HEK293 (cell line): ENCODE results near the gene FOXO6.

Experiments used
- EGR2 ChIP-seq: fragments of 450-650 bp; formaldehyde crosslinking; IDR thresholded peaks from 2 replicates; pipeline ENCODE4 v1.5.1; 2016; ENCODE audit warnings: low read depth, missing biosample characterization, missing genetic modification characterization
- GLIS1 ChIP-seq: fragments of 450-650 bp; formaldehyde crosslinking; IDR thresholded peaks from 2 replicates; pipeline ENCODE4 v1.5.1; 2016; ENCODE audit warnings: missing biosample characterization, missing genetic modification characterization
- REST ChIP-seq: fragments of 450-650 bp; formaldehyde crosslinking; IDR thresholded peaks from 2 replicates; pipeline ENCODE4 v1.5.1; 2016; ENCODE audit warnings: missing biosample characterization, missing genetic modification characterization
- SP2 ChIP-seq: fragments of 450-650 bp; formaldehyde crosslinking; IDR thresholded peaks from 2 replicates; pipeline ENCODE4 v1.5.1; 2016; ENCODE audit warnings: missing biosample characterization, missing genetic modification characterization
- WT1 ChIP-seq: fragments of 450-650 bp; formaldehyde crosslinking; IDR thresholded peaks from 2 replicates; pipeline ENCODE4 v1.5.1; 2016; ENCODE audit warnings: missing biosample characterization, missing genetic modification characterization
- ZBTB17 ChIP-seq: fragments of 450-650 bp; formaldehyde crosslinking; IDR thresholded peaks from 2 replicates; pipeline ENCODE4 v1.5.1; 2016; ENCODE audit warnings: missing biosample characterization, missing genetic modification characterization
- ZFP37 ChIP-seq: fragments of 450-650 bp; formaldehyde crosslinking; IDR thresholded peaks from 2 replicates; pipeline ENCODE4 v1.5.1; 2016; ENCODE audit warnings: missing biosample characterization, missing genetic modification characterization
- ZNF335 ChIP-seq: fragments of 450-650 bp; formaldehyde crosslinking; conservative IDR thresholded peaks from 2 replicates; pipeline ENCODE4 v1.5.1; 2016; ENCODE audit warnings: missing biosample characterization, missing genetic modification characterization
- ZNF354C ChIP-seq: fragments of 450-650 bp; formaldehyde crosslinking; IDR thresholded peaks from 2 replicates; pipeline ENCODE4 v1.5.1; 2016; ENCODE audit warnings: missing biosample characterization, missing genetic modification characterization, low read depth, borderline replicate concordance
- ZNF404 ChIP-seq: fragments of 450-650 bp; formaldehyde crosslinking; IDR thresholded peaks from 2 replicates; pipeline ENCODE4 v1.5.1; 2017; ENCODE audit warnings: missing biosample characterization, missing genetic modification characterization
- ZNF596 ChIP-seq: fragments of 450-650 bp; IDR thresholded peaks from 2 replicates; pipeline ENCODE4 v1.5.0; 2018; ENCODE audit warnings: missing biosample characterization, mild to moderate bottlenecking, missing genetic modification characterization, moderate library complexity
- ZNF600 ChIP-seq: fragments of 450-650 bp; formaldehyde crosslinking; IDR thresholded peaks from 2 replicates; pipeline ENCODE4 v1.5.1; 2016; ENCODE audit warnings: missing biosample characterization, missing genetic modification characterization
- ZNF76 ChIP-seq: fragments of 450-650 bp; formaldehyde crosslinking; IDR thresholded peaks from 2 replicates; pipeline ENCODE4; 2016; ENCODE audit warnings: low read depth, missing biosample characterization, missing genetic modification characterization, borderline replicate concordance
- TF ChIP-seq, protein P1 (sequence below): fragments of 450-650 bp; formaldehyde crosslinking; IDR thresholded peaks from 2 replicates; pipeline ENCODE4 v1.5.1; 2017; ENCODE audit warnings: missing biosample characterization, missing genetic modification characterization
- TF ChIP-seq, protein P2 (sequence below): fragments of 450-650 bp; formaldehyde crosslinking; IDR thresholded peaks from 2 replicates; pipeline ENCODE4 v1.5.1; 2016; ENCODE audit warnings: missing biosample characterization, missing genetic modification characterization
- TF ChIP-seq, protein P3 (sequence below): fragments of 450-650 bp; formaldehyde crosslinking; IDR thresholded peaks from 2 replicates; pipeline ENCODE4 v1.5.1; 2016; ENCODE audit warnings: missing biosample characterization, missing genetic modification characterization

FOXO6 gene

DNA sequence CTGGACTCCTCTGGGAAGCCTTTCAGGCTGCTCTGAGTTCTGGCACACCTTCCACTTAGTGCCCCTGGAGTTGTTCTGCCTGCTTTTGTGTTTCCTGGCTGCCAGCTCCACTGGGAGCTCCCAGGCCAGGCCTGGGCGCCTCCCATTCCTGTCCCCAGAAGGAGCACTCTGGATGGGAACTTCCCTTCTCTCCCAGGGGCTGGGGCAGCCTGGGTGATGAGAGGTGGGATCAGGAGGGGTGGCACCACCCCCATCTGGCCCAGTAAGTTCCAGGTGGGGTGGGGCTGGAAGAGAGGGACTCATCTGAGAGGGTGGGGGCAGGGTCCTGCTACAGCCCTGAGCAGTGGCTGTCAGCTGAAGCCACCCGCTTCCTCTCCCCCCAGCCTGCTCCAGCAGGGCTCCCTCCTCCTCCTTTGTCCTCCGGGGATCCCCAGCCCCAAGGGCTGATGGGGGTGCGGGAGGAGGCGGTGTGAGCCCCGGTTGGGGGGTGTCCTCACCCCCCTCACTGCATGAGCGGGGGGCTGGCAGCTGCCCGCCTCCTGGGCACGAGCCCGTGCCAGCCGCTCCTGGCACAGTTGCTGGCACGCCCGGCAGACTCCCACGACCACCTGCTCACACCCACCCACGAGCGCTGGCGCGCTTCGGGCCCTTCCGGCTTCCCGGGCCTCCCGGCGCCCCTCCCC lies 4.7 kb downstream of the FOXO6 start (continued):
- TF ChIP-seq, protein P1, sequence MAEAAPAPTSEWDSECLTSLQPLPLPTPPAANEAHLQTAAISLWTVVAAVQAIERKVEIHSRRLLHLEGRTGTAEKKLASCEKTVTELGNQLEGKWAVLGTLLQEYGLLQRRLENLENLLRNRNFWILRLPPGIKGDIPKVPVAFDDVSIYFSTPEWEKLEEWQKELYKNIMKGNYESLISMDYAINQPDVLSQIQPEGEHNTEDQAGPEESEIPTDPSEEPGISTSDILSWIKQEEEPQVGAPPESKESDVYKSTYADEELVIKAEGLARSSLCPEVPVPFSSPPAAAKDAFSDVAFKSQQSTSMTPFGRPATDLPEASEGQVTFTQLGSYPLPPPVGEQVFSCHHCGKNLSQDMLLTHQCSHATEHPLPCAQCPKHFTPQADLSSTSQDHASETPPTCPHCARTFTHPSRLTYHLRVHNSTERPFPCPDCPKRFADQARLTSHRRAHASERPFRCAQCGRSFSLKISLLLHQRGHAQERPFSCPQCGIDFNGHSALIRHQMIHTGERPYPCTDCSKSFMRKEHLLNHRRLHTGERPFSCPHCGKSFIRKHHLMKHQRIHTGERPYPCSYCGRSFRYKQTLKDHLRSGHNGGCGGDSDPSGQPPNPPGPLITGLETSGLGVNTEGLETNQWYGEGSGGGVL (tag by site-specific recombination), result peak; percentile 48
- TF ChIP-seq ZFP37 (no peak), ZBTB17 (tag by site-specific recombination) (peak; percentile 77), ZNF404 (no peak), GLIS1 (peak; percentile 30; the same call in 1 of the 2 replicates), ZNF76 (no peak), WT1 (no peak), SP2 (tag by site-specific recombination) (peak; percentile 55), ZNF600 (tag by site-specific recombination) (peak; percentile 50; the same call in 1 of the 2 replicates), REST (tag by site-specific recombination) (no peak), ZNF354C (tag by site-specific recombination) (no peak), EGR2 (tag by site-specific recombination) (peak; percentile 46; the same call in 1 of the 2 replicates), ZNF335 (tag by site-specific recombination) (peak; percentile 65; the same call in 1 of the 2 replicates), ZNF596 (tag by site-specific recombination) (no peak)
- TF ChIP-seq, protein P2, sequence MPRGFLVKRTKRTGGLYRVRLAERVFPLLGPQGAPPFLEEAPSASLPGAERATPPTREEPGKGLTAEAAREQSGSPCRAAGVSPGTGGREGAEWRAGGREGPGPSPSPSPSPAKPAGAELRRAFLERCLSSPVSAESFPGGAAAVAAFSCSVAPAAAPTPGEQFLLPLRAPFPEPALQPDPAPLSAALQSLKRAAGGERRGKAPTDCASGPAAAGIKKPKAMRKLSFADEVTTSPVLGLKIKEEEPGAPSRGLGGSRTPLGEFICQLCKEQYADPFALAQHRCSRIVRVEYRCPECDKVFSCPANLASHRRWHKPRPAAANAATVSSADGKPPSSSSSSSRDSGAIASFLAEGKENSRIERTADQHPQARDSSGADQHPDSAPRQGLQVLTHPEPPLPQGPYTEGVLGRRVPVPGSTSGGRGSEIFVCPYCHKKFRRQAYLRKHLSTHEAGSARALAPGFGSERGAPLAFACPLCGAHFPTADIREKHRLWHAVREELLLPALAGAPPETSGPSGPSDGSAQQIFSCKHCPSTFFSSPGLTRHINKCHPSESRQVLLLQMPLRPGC (tag by site-specific recombination), result no peak
- TF ChIP-seq, protein P3, sequence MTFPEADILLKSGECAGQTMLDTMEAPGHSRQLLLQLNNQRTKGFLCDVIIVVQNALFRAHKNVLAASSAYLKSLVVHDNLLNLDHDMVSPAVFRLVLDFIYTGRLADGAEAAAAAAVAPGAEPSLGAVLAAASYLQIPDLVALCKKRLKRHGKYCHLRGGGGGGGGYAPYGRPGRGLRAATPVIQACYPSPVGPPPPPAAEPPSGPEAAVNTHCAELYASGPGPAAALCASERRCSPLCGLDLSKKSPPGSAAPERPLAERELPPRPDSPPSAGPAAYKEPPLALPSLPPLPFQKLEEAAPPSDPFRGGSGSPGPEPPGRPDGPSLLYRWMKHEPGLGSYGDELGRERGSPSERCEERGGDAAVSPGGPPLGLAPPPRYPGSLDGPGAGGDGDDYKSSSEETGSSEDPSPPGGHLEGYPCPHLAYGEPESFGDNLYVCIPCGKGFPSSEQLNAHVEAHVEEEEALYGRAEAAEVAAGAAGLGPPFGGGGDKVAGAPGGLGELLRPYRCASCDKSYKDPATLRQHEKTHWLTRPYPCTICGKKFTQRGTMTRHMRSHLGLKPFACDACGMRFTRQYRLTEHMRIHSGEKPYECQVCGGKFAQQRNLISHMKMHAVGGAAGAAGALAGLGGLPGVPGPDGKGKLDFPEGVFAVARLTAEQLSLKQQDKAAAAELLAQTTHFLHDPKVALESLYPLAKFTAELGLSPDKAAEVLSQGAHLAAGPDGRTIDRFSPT (tag by site-specific recombination), result peak; percentile 43; the same call in 1 of the 2 replicates
